ENCODE data around the gene TXNRD3.

TXNRD3 gene

GRCh38 chr3:126654571-126655383 lies at the start of gene TXNRD3:
Gene TXNRD3 (minus strand): TSS chr3:126655124.
- DNase-seq = peak; percentile 55

- peak; percentile 91 for DNase-seq
Measured at GRCh38 chr3:126703512-126704493, 48.9 kb upstream of the TXNRD3 start, which contains the start of gene CHCHD6. Gene CHCHD6 (plus strand): TSS chr3:126704240. CDS start chr3:126704313, 73 bp downstream.

GRCh38 chr3:126699011-126699410 lies 44.1 kb upstream of the TXNRD3 start:
- DNase-seq = no peak

- no peak for DNase-seq
Measured at GRCh38 chr3:126696701-126697267, 41.9 kb upstream of the TXNRD3 start.

- DNase-seq = no peak
Measured at GRCh38 chr3:126693921-126694320, 39.0 kb upstream of the TXNRD3 start.

- DNase-seq = no peak
Measured at GRCh38 chr3:126692858-126693257, 37.9 kb upstream of the TXNRD3 start.

GRCh38 chr3:126691765-126692164 lies 36.8 kb upstream of the TXNRD3 start:
- DNase-seq = no peak

- DNase-seq = no peak
Measured at GRCh38 chr3:126685493-126685892, 30.6 kb upstream of the TXNRD3 start.

- no peak for DNase-seq
Measured at GRCh38 chr3:126685021-126685420, 30.1 kb upstream of the TXNRD3 start.

GRCh38 chr3:126684218-126684751 lies 29.4 kb upstream of the TXNRD3 start:
- peak; percentile 24 for DNase-seq

- no peak for DNase-seq
Measured at GRCh38 chr3:126683069-126683468, 28.1 kb upstream of the TXNRD3 start.

- DNase-seq = no peak
Measured at GRCh38 chr3:126682009-126682408, 27.1 kb upstream of the TXNRD3 start.

- no peak for DNase-seq
Measured at GRCh38 chr3:126680667-126681055, 25.7 kb upstream of the TXNRD3 start.

GRCh38 chr3:126679831-126680666 lies 25.1 kb upstream of the TXNRD3 start:
- DNase-seq = no peak

GRCh38 chr3:126679318-126679751 lies 24.4 kb upstream of the TXNRD3 start:
- DNase-seq = peak; percentile 27

GRCh38 chr3:126678693-126679317 lies 23.9 kb upstream of the TXNRD3 start:
- no peak for DNase-seq

GRCh38 chr3:126677862-126678503 lies 23.1 kb upstream of the TXNRD3 start:
- DNase-seq = no peak

- no peak for DNase-seq
Measured at GRCh38 chr3:126676919-126677705, 22.2 kb upstream of the TXNRD3 start.

- DNase-seq = no peak
Measured at GRCh38 chr3:126672741-126673140, 17.8 kb upstream of the TXNRD3 start.

- no peak for DNase-seq
Measured at GRCh38 chr3:126672340-126672739, 17.4 kb upstream of the TXNRD3 start.
